Measurements from ENCODE around the gene EHD4.

The EHD4 gene

GRCh38 chr15:41949401-41950126 lies 22.8 kb downstream of the EHD4 start:
- peak overlapping the region; percentile 95 for H3K27ac ChIP-seq (ENCODE audit: low read depth, low read length)
- peaks cover 28 to 86% (median 58%) of the 10 kb centered on the region in 5 donors for H3K4me1 ChIP-seq (ENCODE audit: control insufficient read depth in 5 of 5, insufficient read depth in 5 of 5, low read length in 5 of 5)
- H3K9ac ChIP-seq (ENCODE audit: low read length in 5 of 5), result peak overlapping the region in 4 of 5 donors; percentile 15 to 77 (median 38)
- H3K27me3 ChIP-seq (ENCODE audit: control insufficient read depth in 5 of 5, insufficient read depth in 4 of 5, low read length in 5 of 5), result no peaks in the 10 kb centered on the region
- no peak overlapping the region for H3K4me3 ChIP-seq (ENCODE audit: low read depth in 1 of 5, low read length in 5 of 5)
- H3K9me3 ChIP-seq (ENCODE audit: control insufficient read depth in 5 of 5, low read length in 5 of 5), result no peaks in the 10 kb centered on the region
- peaks cover 0 to 34% (median 23%) of the 10 kb centered on the region in 5 donors for H3K36me3 ChIP-seq (ENCODE audit: control insufficient read depth in 5 of 5, insufficient read depth in 5 of 5, low read length in 5 of 5)

DNA sequence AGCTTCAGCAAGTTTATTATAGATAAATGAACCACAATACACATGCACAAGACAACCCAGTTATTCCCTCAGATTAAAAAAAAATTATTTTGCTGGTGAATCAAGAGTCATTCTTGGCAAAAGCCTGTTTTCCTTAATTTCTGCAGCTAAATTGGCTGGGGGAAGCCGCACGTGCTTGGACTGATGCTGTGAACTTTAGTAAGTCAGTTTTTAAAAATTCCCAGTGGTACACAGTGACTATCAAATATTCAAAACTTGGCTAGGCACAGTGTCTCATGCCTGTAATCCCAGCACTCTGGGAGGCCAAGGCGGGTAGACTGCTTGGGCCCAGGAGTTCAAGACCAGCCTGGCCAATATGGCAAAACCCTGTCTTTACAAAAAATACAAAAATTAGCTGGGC lies 23.9 kb downstream of the EHD4 start:
- no peak overlapping the region for H3K9ac ChIP-seq (ENCODE audit: low read length in 5 of 5)
- no peak overlapping the region for H3K4me3 ChIP-seq (ENCODE audit: low read depth in 1 of 5, low read length in 5 of 5)
- no peaks in the 10 kb centered on the region for H3K9me3 ChIP-seq (ENCODE audit: control insufficient read depth in 5 of 5, low read length in 5 of 5)
- H3K4me1 ChIP-seq (ENCODE audit: control insufficient read depth in 5 of 5, insufficient read depth in 5 of 5, low read length in 5 of 5), result peaks cover 33 to 88% (median 64%) of the 10 kb centered on the region in 5 donors
- H3K27ac ChIP-seq (ENCODE audit: low read depth, low read length), result peak overlapping the region; percentile 95
- H3K27me3 ChIP-seq (ENCODE audit: control insufficient read depth in 5 of 5, insufficient read depth in 4 of 5, low read length in 5 of 5), result no peaks in the 10 kb centered on the region
- peaks cover 0 to 32% (median 18%) of the 10 kb centered on the region in 5 donors for H3K36me3 ChIP-seq (ENCODE audit: control insufficient read depth in 5 of 5, insufficient read depth in 5 of 5, low read length in 5 of 5)

- peaks cover 28 to 79% (median 61%) of the 10 kb centered on the region in 5 donors for H3K4me1 ChIP-seq (ENCODE audit: control insufficient read depth in 5 of 5, insufficient read depth in 5 of 5, low read length in 5 of 5)
- H3K27me3 ChIP-seq (ENCODE audit: control insufficient read depth in 5 of 5, insufficient read depth in 4 of 5, low read length in 5 of 5), result no peaks in the 10 kb centered on the region
- no peaks in the 10 kb centered on the region for H3K9me3 ChIP-seq (ENCODE audit: control insufficient read depth in 5 of 5, low read length in 5 of 5)
- peak overlapping the region; percentile 95 for H3K27ac ChIP-seq (ENCODE audit: low read depth, low read length)
- H3K36me3 ChIP-seq (ENCODE audit: control insufficient read depth in 5 of 5, insufficient read depth in 5 of 5, low read length in 5 of 5), result peaks cover 0 to 30% (median 18%) of the 10 kb centered on the region in 5 donors
- H3K4me3 ChIP-seq (ENCODE audit: low read depth in 1 of 5, low read length in 5 of 5), result no peak overlapping the region
- H3K9ac ChIP-seq (ENCODE audit: low read length in 5 of 5), result peak overlapping the region in 1 of 5 donors; percentile 7
Measured at GRCh38 chr15:41946970-41947369, 25.4 kb downstream of the EHD4 start.

GRCh38 chr15:41945731-41946130 lies 26.6 kb downstream of the EHD4 start:
- Histone ChIP-seq H3K36me3 (ENCODE audit: control insufficient read depth in 5 of 5, insufficient read depth in 5 of 5, low read length in 5 of 5) (peaks cover 5 to 36% (median 23%) of the 10 kb centered on the region in 5 donors), H3K27ac (ENCODE audit: low read depth, low read length) (peak overlapping the region; percentile 80), H3K4me1 (ENCODE audit: control insufficient read depth in 5 of 5, insufficient read depth in 5 of 5, low read length in 5 of 5) (peaks cover 23 to 72% (median 51%) of the 10 kb centered on the region in 5 donors)

DNA sequence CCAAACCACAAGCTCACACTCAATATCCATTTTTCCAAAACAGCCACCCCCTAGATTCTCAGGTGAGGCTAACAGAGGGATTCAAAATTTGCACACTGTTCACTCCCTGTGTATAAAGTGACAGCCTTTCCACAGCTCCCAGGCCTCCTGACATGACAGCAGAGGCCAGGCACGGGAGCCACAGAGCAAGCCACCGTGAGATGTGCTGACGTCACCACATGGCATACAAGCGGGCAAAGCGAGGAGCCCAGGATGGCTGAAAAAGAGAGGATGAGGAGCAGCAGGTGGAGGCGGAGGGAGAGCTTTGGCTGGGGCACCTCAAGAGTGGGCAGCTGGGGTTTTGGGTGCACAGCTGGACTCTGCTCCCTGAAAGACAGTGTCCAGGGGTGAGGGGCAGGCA lies 27.1 kb downstream of the EHD4 start:
- Histone ChIP-seq H3K27ac (ENCODE audit: low read depth, low read length) (peak overlapping the region; percentile 80), H3K4me3 (ENCODE audit: low read depth in 1 of 5, low read length in 5 of 5) (no peak overlapping the region), H3K4me1 (ENCODE audit: control insufficient read depth in 5 of 5, insufficient read depth in 5 of 5, low read length in 5 of 5) (peaks cover 18 to 68% (median 51%) of the 10 kb centered on the region in 5 donors), H3K9ac (ENCODE audit: low read length in 5 of 5) (no peak overlapping the region), H3K9me3 (ENCODE audit: control insufficient read depth in 5 of 5, low read length in 5 of 5) (no peaks in the 10 kb centered on the region), H3K27me3 (ENCODE audit: control insufficient read depth in 5 of 5, insufficient read depth in 4 of 5, low read length in 5 of 5) (no peaks in the 10 kb centered on the region), H3K36me3 (ENCODE audit: control insufficient read depth in 5 of 5, insufficient read depth in 5 of 5, low read length in 5 of 5) (peaks cover 5 to 40% (median 27%) of the 10 kb centered on the region in 5 donors)

More at GRCh38 chr15:41945731-41946130, 26.6 kb downstream of the EHD4 start:
- H3K9me3 ChIP-seq (ENCODE audit: control insufficient read depth in 5 of 5, low read length in 5 of 5), result no peaks in the 10 kb centered on the region
- no peak overlapping the region for H3K9ac ChIP-seq (ENCODE audit: low read length in 5 of 5)
- no peak overlapping the region for H3K4me3 ChIP-seq (ENCODE audit: low read depth in 1 of 5, low read length in 5 of 5)
- H3K27me3 ChIP-seq (ENCODE audit: control insufficient read depth in 5 of 5, insufficient read depth in 4 of 5, low read length in 5 of 5), result no peaks in the 10 kb centered on the region

DNA sequence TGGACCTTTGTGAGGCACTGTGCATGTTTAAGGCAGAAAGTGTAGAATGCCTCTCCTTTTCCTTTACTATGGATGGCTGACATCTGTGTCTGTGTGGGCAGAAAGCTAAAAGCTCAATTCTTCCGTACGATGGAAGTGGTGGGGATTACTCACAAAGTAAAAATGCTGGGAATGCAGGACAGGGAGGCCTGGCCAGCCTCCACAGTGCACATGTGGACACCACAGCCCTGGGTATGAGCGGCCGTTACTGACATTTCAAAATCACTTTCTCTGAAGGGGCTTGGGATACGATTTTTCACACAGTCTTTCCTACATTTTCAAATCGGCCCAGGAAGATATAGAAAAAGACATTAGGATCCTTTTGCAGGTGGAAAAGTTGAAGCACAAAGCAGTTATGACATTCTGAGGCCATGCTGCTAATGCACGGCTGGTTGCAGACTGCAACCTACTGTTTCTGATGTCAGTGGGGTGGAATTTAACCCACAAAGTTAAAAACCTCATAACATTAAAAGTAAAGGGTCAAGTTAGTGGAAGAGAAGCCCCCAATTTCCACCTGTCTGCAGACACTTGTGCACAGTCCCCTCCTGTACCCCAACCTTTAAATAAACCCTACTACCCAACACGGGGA lies 27.9 kb downstream of the EHD4 start:
- Histone ChIP-seq H3K36me3 (ENCODE audit: control insufficient read depth in 5 of 5, insufficient read depth in 5 of 5, low read length in 5 of 5) (peaks cover 5 to 46% (median 30%) of the 10 kb centered on the region in 5 donors), H3K4me3 (ENCODE audit: low read depth in 1 of 5, low read length in 5 of 5) (no peak overlapping the region), H3K4me1 (ENCODE audit: control insufficient read depth in 5 of 5, insufficient read depth in 5 of 5, low read length in 5 of 5) (peaks cover 10 to 64% (median 47%) of the 10 kb centered on the region in 5 donors), H3K9me3 (ENCODE audit: control insufficient read depth in 5 of 5, low read length in 5 of 5) (no peaks in the 10 kb centered on the region), H3K27ac (ENCODE audit: low read depth, low read length) (peak overlapping the region; percentile 80), H3K9ac (ENCODE audit: low read length in 5 of 5) (peak overlapping the region in 3 of 5 donors; percentile 11 to 44 (median 28)), H3K27me3 (ENCODE audit: control insufficient read depth in 5 of 5, insufficient read depth in 4 of 5, low read length in 5 of 5) (no peaks in the 10 kb centered on the region)

DNA sequence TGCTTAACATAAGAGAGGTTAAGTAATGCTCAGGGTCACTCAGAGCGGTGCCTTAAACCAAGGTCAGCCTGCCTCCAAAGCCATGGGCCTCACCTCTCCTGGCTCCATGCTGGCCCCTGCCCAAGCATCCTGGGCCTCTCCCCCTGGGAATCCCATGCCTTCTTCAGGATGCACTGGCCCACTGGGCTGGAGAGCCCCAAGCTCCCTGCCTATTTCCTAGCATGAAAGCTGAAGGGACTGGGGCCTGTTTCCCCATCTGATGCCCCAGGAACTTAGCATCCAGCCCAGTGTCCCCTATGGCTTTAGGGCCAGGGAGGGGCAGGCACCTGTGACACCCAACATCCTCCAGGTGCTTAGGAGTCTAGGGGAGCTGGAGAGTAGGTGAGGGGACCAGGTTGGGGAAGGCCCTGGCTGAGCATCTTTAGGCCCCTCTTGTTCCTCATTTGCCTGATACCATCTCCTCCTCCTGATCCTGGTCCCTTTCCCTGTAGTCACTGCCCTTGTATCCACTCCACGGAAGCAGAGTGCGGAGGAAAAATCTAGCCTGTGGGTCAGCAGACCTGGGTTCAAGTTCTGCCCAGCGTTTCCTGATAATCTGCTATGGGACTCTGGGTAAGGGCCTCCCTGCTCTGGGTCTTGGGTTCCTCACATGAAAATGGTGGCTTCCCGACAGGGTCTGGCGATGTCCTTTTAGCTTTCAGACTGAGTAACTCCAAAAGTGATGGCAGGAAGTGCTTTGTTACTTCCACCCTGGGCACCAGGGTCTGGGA lies 28.6 kb downstream of the EHD4 start:
- H3K27ac ChIP-seq (ENCODE audit: low read depth, low read length), result peak overlapping the region; percentile 80
- H3K27me3 ChIP-seq (ENCODE audit: control insufficient read depth in 5 of 5, insufficient read depth in 4 of 5, low read length in 5 of 5), result no peaks in the 10 kb centered on the region
- peak overlapping the region in 2 of 5 donors; percentile 11 to 44 for H3K9ac ChIP-seq (ENCODE audit: low read length in 5 of 5)
- H3K9me3 ChIP-seq (ENCODE audit: control insufficient read depth in 5 of 5, low read length in 5 of 5), result no peaks in the 10 kb centered on the region
- H3K4me1 ChIP-seq (ENCODE audit: control insufficient read depth in 5 of 5, insufficient read depth in 5 of 5, low read length in 5 of 5), result peaks cover 10 to 65% (median 45%) of the 10 kb centered on the region in 5 donors
- peaks cover 5 to 46% (median 30%) of the 10 kb centered on the region in 5 donors for H3K36me3 ChIP-seq (ENCODE audit: control insufficient read depth in 5 of 5, insufficient read depth in 5 of 5, low read length in 5 of 5)
- no peak overlapping the region for H3K4me3 ChIP-seq (ENCODE audit: low read depth in 1 of 5, low read length in 5 of 5)

GRCh38 chr15:41942886-41943285 lies 29.5 kb downstream of the EHD4 start:
- peak overlapping the region; percentile 21 for H3K27ac ChIP-seq (ENCODE audit: low read depth, low read length)
- H3K4me1 ChIP-seq (ENCODE audit: control insufficient read depth in 5 of 5, insufficient read depth in 5 of 5, low read length in 5 of 5), result peaks cover 10 to 65% (median 36%) of the 10 kb centered on the region in 5 donors
- H3K9me3 ChIP-seq (ENCODE audit: control insufficient read depth in 5 of 5, low read length in 5 of 5), result no peaks in the 10 kb centered on the region
- H3K36me3 ChIP-seq (ENCODE audit: control insufficient read depth in 5 of 5, insufficient read depth in 5 of 5, low read length in 5 of 5), result peaks cover 5 to 46% (median 30%) of the 10 kb centered on the region in 5 donors
- H3K4me3 ChIP-seq (ENCODE audit: low read depth in 1 of 5, low read length in 5 of 5), result no peak overlapping the region
- no peaks in the 10 kb centered on the region for H3K27me3 ChIP-seq (ENCODE audit: control insufficient read depth in 5 of 5, insufficient read depth in 4 of 5, low read length in 5 of 5)
- H3K9ac ChIP-seq (ENCODE audit: low read length in 5 of 5), result no peak overlapping the region

GRCh38 chr15:41941644-41942415 lies 30.5 kb downstream of the EHD4 start:
- H3K9me3 ChIP-seq (ENCODE audit: control insufficient read depth in 5 of 5, low read length in 5 of 5), result no peaks in the 10 kb centered on the region
- peaks cover 5 to 44% (median 30%) of the 10 kb centered on the region in 5 donors for H3K36me3 ChIP-seq (ENCODE audit: control insufficient read depth in 5 of 5, insufficient read depth in 5 of 5, low read length in 5 of 5)
- H3K27ac ChIP-seq (ENCODE audit: low read depth, low read length), result no peak overlapping the region
- peaks cover 17 to 65% (median 34%) of the 10 kb centered on the region in 5 donors for H3K4me1 ChIP-seq (ENCODE audit: control insufficient read depth in 5 of 5, insufficient read depth in 5 of 5, low read length in 5 of 5)
- no peaks in the 10 kb centered on the region for H3K27me3 ChIP-seq (ENCODE audit: control insufficient read depth in 5 of 5, insufficient read depth in 4 of 5, low read length in 5 of 5)
- no peak overlapping the region for H3K4me3 ChIP-seq (ENCODE audit: low read depth in 1 of 5, low read length in 5 of 5)
- no peak overlapping the region for H3K9ac ChIP-seq (ENCODE audit: low read length in 5 of 5)

All from subcutaneous abdominal adipose tissue (tissue), 5 donors.